HG02840 (cell line): Measurements from ENCODE around the gene RORB.

Experiments used
- ATAC-seq: cut with Tn5 transposase; IDR thresholded peaks from one replicate; pipeline ENCODE4 v1.9.1; 2021; ENCODE audit warnings: mild to moderate bottlenecking, moderate library complexity, moderate number of reproducible peaks; ENCODE audit not compliant: unreplicated experiment, low FRiP score

Gene RORB

GRCh38 chr9:74691058-74691457 is 193.9 kb downstream of the RORB start:
- no peak for ATAC-seq

DNA sequence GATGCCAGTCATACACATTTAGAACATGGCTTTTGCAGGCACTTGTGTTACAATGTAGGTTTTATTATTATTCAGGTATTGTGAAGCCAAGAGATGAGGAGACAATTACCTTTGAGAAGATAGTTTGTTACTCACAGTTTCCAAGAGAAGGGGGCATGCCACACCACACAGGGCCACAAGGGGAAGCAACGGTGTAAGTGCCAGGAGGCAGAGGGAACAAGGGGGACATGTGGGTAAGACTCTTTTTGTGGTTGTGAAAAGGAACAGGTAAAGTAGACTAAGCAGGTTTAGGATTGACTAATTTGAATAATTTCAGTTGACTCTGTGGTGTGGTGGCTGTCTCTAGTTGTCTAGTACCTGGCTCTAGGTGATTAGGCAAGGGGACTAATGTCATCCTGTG is 199.4 kb downstream of the RORB start:
- ATAC-seq = no peak

- ATAC-seq = no peak
These were observed 200.4 kb downstream of the RORB start for GRCh38 chr9:74697535-74697934.

DNA sequence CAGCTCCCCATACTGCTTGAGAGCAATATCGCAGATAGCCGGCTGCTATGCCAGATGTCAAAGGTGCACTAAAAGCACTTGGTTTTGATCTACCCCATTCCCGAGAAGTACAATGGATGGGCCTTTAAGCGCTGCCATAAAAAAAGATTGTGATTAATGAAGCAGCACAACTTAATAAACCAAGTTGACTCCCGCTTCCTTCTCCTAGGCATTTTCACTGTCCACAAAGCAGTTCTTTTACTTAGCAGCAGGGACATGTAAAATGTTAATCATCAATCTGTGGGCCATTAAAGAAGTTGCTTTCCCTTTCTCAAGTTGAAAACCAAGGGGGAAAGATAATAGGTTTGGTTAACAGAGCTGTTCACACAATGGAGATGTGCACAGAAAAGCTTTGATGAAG is 214.2 kb downstream of the RORB start:
- no peak for ATAC-seq

- ATAC-seq = no peak
These were observed 221.6 kb downstream of the RORB start for GRCh38 chr9:74718709-74719108.

DNA sequence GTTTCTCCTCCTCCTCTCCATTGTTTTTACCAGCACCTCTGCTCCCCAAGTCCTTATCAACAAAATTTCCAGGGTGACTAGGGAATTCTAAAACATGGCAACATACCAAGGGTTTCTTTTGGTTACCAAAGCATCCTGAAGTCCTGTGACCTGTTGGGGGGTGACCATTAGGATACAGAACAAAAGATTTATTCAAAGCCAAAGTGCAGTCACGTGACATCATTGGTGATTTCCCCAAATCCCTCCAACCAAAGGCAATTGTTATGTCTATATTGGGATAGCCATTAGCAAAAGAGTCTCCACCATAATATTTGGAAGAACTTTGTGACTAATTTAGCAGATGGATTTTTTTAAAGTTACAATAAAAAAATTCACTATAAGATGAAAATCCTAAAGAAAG is 222.2 kb downstream of the RORB start:
- no peak for ATAC-seq

DNA sequence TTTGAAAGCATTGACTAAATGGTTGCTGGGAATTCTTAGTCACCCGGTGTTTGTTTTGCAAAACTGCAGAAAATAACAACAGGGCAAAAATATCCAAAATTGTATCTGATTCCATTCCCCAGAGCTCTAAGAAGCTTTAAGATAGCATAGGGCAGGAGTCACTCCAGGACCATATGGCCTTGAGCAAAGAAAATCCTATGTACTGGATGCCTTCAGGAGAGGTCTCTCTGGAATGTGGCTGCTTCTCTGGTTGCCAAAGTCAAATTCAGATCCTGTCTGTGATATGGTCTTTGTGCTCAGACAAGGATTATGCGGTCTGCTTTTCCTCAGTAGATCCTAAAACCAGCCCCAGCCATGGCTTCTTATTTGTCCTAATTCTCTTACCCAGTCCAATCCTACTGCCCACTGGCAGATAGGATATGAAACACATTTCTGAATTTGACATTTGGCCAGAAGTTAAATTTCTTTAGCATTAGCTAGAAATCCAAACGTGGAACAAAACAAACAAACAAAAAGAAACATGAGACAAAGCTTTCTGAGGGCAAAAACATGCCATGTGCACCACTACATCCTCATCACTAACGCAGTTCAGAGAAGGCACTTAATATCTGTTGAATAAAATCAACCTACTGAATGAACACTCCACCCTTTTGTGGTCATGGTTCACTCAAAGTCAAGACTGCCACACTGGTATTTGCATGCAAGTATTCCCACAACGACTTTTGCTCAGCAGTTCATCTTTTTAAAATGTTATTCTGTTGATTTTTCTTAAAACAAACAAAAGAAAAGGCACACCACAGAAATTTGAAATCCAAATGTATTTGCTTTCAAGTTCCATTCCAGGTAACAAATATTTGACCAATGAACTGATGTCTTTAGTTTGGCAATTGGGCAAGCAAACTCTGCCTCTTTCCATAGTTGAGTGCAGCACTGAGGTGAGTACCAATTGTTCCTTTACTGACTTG is 224.8 kb downstream of the RORB start:
- ATAC-seq = no peak

GRCh38 chr9:74724317-74724716 is 227.2 kb downstream of the RORB start:
- no peak for ATAC-seq

- ATAC-seq = no peak
These were observed 229.4 kb downstream of the RORB start for GRCh38 chr9:74726581-74726980.

DNA sequence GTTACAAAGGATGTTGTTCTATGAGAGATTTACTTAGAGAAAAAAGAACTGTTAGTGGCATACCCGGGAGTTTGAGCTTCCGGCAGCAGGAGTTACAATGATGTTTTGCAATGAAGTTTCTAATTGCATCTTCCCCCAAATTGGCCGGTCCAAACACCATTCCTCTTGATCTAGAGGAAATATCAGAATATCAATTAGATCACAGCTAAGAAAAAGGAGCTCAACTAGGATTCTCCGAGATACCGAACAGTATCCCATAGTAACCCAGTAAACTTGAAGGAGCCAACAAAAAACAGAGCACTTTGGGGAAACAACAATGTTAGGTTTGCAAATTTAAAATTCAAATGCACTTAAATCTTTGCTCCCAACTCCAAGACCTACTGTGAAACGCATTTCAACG is 231.0 kb downstream of the RORB start:
- ATAC-seq = no peak

GRCh38 chr9:74729136-74729695 is 232.1 kb downstream of the RORB start:
- ATAC-seq = no peak

GRCh38 chr9:74735761-74736160 is 238.6 kb downstream of the RORB start:
- ATAC-seq = no peak

GRCh38 chr9:74736646-74737045 is 239.5 kb downstream of the RORB start:
- no peak for ATAC-seq

DNA sequence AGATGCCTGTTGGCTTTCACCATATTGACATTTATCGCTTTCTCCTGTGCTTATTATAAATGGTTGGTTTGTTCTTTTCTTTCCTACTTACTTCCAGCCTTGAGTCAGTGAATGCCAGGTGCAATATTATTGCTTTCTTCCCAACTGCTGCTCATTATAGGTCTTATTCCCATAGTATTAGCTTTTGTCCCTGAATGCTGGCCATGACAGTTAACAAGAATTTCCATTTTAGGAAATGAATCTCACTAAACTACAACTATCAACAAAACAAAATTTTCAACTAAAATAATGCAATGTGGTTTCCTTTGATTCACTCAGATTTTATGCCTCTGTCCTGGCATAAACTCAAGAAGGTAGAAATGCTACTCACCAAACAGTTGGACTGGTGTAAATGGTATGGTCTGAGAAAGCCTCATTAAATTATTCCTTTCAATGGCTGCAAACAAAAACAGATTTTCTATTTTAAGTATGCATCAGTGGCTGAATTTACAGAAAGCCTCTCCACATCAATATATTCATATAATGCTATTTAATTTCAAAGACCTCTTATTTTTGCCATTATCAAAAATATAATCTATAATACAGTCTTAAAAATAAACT is 245.2 kb downstream of the RORB start:
- ATAC-seq = no peak
